ENCODE data around the gene ZDHHC14. TPM values are rescaled to one million over a fixed set of nuclear protein-coding genes. Genes with fewer than 3 reads are reported as not detected.

Gene ZDHHC14
- total and polyA plus RNA-seq, 7 donors: 2.5 to 14.6 (median 4.3) TPM

GRCh38 chr6:157483770-157484169 lies 102.8 kb downstream of the ZDHHC14 start:
- TF ChIP-seq, protein P1, sequence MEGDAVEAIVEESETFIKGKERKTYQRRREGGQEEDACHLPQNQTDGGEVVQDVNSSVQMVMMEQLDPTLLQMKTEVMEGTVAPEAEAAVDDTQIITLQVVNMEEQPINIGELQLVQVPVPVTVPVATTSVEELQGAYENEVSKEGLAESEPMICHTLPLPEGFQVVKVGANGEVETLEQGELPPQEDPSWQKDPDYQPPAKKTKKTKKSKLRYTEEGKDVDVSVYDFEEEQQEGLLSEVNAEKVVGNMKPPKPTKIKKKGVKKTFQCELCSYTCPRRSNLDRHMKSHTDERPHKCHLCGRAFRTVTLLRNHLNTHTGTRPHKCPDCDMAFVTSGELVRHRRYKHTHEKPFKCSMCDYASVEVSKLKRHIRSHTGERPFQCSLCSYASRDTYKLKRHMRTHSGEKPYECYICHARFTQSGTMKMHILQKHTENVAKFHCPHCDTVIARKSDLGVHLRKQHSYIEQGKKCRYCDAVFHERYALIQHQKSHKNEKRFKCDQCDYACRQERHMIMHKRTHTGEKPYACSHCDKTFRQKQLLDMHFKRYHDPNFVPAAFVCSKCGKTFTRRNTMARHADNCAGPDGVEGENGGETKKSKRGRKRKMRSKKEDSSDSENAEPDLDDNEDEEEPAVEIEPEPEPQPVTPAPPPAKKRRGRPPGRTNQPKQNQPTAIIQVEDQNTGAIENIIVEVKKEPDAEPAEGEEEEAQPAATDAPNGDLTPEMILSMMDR (IDR thresholded peaks at IDR 0.05): no peak
- Histone ChIP-seq H3K9me3 (no peaks in the 10 kb centered on the region), H3K4me3 (no peak overlapping the region), H3K27me3 (ENCODE audit: insufficient read depth in 3 of 3, low read length in 2 of 3) (no peaks in the 10 kb centered on the region), H3K36me3 (ENCODE audit: insufficient read depth in 1 of 2, low read depth in 1 of 2) (no peaks in the 10 kb centered on the region), H3K27ac (no peak overlapping the region), H3K4me1 (peaks cover 7% of the 10 kb centered on the region)
- 97% methylated on average over 3 of the region's 3 CpGs for WGBS, 3 donors
- DNase-seq (no peak), ATAC-seq (no peak)
- intact Hi-C loops (cut with DNase I): no loop called here

DNA sequence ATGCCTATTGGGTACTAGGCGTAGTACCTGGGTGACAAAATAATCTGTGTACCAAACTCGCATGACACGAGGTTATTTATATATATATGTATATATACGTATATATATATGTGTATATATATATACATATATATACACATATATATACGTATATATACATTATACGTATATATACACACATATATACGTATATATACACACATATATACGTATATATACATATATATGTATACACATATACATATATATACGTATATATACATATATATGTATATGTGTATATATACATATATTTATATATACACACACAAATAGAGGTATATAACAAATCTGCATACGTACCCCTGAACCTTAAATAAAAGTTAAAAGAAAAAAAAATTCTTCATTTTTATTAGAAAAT lies 103.2 kb downstream of the ZDHHC14 start:
- DNase-seq (no peak), ATAC-seq (no peak)
- WGBS, 3 donors: 90 to 95% (median 91%) methylated on average over 10 of the region's 10 CpGs
- peaks cover 7% of the 10 kb centered on the region for H3K4me1 ChIP-seq
- TF ChIP-seq, protein P1 (IDR thresholded peaks at IDR 0.05): no peak
- intact Hi-C loops (cut with DNase I): no loop called here
- no peak overlapping the region for H3K4me3 ChIP-seq
- no peaks in the 10 kb centered on the region for H3K9me3 ChIP-seq
- H3K27me3 ChIP-seq (ENCODE audit: insufficient read depth in 3 of 3, low read length in 2 of 3): no peaks in the 10 kb centered on the region
- H3K36me3 ChIP-seq (ENCODE audit: insufficient read depth in 1 of 2, low read depth in 1 of 2): no peaks in the 10 kb centered on the region
- H3K27ac ChIP-seq: no peak overlapping the region

DNA sequence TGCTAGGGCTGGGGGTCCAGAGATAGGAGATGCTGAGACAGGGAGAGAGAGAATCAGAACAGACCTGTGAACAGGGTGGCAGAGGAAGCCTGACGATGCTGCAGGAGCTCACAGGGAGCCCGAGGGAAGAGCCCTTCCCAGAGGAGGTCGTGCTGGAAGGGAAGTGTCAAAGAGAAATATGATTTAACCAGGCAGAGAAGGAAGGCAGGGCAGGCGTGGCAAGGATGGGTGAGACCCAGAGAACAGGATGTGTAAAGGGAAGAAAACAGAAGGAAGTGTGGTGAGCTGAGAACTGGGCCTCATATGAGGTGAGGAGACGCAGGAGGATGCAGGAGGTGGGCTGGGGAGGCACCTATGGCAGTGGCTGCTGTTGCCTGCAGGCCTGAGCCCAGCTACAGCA lies 105.6 kb downstream of the ZDHHC14 start:
- DNase-seq: no peak

DNA sequence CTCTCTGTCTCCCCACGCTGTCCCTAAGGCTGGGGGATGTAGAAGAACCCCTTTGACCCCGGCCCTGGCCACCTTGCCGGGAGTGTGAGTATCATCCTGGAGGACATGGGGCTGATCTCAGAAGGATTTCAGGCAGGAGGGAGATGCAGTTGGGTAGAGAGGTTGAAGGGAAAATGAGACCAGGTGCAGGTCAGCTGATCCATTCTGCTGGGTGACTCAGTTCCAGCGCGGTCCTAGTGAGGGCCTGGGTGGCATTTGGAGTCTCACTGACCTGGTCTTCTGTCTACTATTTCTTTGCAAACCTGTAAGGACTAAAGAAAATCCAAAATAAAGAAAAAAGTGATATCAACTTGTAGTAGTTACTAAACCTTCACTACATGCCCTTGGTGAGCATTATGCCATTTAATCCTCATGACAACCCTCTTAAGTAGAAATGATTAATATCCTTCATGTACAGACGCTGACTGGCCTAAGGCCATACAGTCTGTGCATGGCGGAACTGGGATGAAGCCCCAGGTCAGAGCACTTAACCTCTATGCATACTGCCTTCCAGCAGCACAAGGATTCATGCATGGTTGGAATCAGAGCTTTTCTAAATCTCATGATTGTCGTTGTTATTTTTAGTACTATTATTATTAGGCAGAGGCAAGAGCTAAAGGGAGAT lies 106.3 kb downstream of the ZDHHC14 start:
- H3K27ac ChIP-seq: no peak overlapping the region
- H3K4me1 ChIP-seq: peaks cover 7% of the 10 kb centered on the region
- no peak for DNase-seq
- no peaks in the 10 kb centered on the region for H3K9me3 ChIP-seq
- no peaks in the 10 kb centered on the region for H3K27me3 ChIP-seq (ENCODE audit: insufficient read depth in 3 of 3, low read length in 2 of 3)
- TF ChIP-seq, protein P1 (IDR thresholded peaks at IDR 0.05): no peak
- no peaks in the 10 kb centered on the region for H3K36me3 ChIP-seq (ENCODE audit: insufficient read depth in 1 of 2, low read depth in 1 of 2)
- H3K4me3 ChIP-seq: no peak overlapping the region
- intact Hi-C loops (cut with DNase I): no loop called here
- 88 to 92% (median 88%) methylated on average over 8 of the region's 8 CpGs for WGBS, 3 donors
- peak in 2 of 4 donors; percentile 27 to 52 for ATAC-seq

More for the DNA sequence above, 105.6 kb downstream of the ZDHHC14 start:
- intact Hi-C loops (cut with DNase I): no loop called here
- Histone ChIP-seq H3K27me3 (ENCODE audit: insufficient read depth in 3 of 3, low read length in 2 of 3) (no peaks in the 10 kb centered on the region), H3K36me3 (ENCODE audit: insufficient read depth in 1 of 2, low read depth in 1 of 2) (no peaks in the 10 kb centered on the region), H3K27ac (no peak overlapping the region), H3K9me3 (no peaks in the 10 kb centered on the region), H3K4me1 (peaks cover 7% of the 10 kb centered on the region), H3K4me3 (no peak overlapping the region)
- ATAC-seq: no peak
- TF ChIP-seq, protein P1 (IDR thresholded peaks at IDR 0.05): no peak
- 67 to 70% (median 70%) methylated on average over 5 of the region's 5 CpGs for WGBS, 3 donors

- TF ChIP-seq, protein P1 (IDR thresholded peaks at IDR 0.05): no peak
- H3K27me3 ChIP-seq (ENCODE audit: insufficient read depth in 3 of 3, low read length in 2 of 3): no peaks in the 10 kb centered on the region
- H3K4me3 ChIP-seq: no peak overlapping the region
- peaks cover 7% of the 10 kb centered on the region for H3K4me1 ChIP-seq
- intact Hi-C loops (cut with DNase I): no loop called here
- no peaks in the 10 kb centered on the region for H3K36me3 ChIP-seq (ENCODE audit: insufficient read depth in 1 of 2, low read depth in 1 of 2)
- no peak overlapping the region for H3K27ac ChIP-seq
- ATAC-seq (peak in 1 of 4 donors; percentile 24), DNase-seq (no peak)
- no peaks in the 10 kb centered on the region for H3K9me3 ChIP-seq
- WGBS, 3 donors: 64 to 68% (median 65%) methylated on average over 10 of the region's 10 CpGs
These were observed 107.1 kb downstream of the ZDHHC14 start for GRCh38 chr6:157488058-157488457.
